Transverse colon (tissue), 4 donors: ENCODE data around the gene SLC37A3.

Experiments
- EP300 ChIP-seq: sonication (generic); formaldehyde crosslinking; IDR thresholded peaks from one replicate; pipeline ENCODE4 v1.6.1; 2017; ENCODE audit warnings: antibody characterized with exemption, low read depth
- POLR2A ChIP-seq: fragments of 450-650 bp; IDR thresholded peaks from one replicate; pipeline ENCODE4 v1.6.1; 2016; ENCODE audit warnings: antibody characterized with exemption, mild to moderate bottlenecking, moderate library complexity
- POLR2AphosphoS5 ChIP-seq, 3 donors: sonication (generic); formaldehyde crosslinking; IDR thresholded peaks; one replicate each; pipeline ENCODE4 v1.6.1; 2016; ENCODE audit warnings: antibody characterized with exemption in 3 of 3
- TF ChIP-seq, protein P1 (sequence below), 5 experiments: fragments of 200-600 bp in 3 of 5; fragments of 450-650 bp in 2 of 5; sonication (generic) in 3 of 5; IDR thresholded peaks; 1 replicate in 2 of 5; 2 replicates in 3 of 5; pipeline ENCODE4 v1.5.1; 2016 to 2017; ENCODE audit warnings: antibody characterized with exemption in 5 of 5, inconsistent platforms in 3 of 5, mild to moderate bottlenecking in 2 of 5, moderate library complexity in 1 of 5

DNA sequence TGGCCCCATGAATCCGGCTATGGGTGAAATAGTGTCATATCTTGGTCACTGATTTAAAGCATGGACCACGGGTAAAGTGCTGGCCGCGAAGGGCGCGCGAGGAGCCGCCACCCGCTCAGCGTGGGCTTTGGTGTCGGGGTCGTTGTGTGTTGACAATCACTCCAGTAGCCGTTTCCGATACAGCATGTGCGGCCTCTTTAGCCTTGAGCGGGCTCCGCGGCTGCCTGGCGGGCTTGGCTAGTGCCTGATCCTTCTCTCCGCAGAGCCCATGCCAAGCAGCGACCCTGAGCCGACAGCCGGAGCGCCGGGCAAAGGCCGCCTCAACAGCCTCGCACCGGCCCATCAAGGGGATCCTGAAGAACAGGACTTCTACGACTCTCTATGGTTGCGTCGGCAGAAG lies 105.9 kb downstream of the SLC37A3 start:
- no peak for TF ChIP-seq POLR2A
- no peak for TF ChIP-seq POLR2AphosphoS5 (IDR thresholded peaks at IDR 0.05)
- TF ChIP-seq, protein P1, sequence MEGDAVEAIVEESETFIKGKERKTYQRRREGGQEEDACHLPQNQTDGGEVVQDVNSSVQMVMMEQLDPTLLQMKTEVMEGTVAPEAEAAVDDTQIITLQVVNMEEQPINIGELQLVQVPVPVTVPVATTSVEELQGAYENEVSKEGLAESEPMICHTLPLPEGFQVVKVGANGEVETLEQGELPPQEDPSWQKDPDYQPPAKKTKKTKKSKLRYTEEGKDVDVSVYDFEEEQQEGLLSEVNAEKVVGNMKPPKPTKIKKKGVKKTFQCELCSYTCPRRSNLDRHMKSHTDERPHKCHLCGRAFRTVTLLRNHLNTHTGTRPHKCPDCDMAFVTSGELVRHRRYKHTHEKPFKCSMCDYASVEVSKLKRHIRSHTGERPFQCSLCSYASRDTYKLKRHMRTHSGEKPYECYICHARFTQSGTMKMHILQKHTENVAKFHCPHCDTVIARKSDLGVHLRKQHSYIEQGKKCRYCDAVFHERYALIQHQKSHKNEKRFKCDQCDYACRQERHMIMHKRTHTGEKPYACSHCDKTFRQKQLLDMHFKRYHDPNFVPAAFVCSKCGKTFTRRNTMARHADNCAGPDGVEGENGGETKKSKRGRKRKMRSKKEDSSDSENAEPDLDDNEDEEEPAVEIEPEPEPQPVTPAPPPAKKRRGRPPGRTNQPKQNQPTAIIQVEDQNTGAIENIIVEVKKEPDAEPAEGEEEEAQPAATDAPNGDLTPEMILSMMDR (IDR thresholded peaks at IDR 0.05): no peak
- no peak for TF ChIP-seq EP300
